ENCODE data around the gene IPPK.

DNA sequence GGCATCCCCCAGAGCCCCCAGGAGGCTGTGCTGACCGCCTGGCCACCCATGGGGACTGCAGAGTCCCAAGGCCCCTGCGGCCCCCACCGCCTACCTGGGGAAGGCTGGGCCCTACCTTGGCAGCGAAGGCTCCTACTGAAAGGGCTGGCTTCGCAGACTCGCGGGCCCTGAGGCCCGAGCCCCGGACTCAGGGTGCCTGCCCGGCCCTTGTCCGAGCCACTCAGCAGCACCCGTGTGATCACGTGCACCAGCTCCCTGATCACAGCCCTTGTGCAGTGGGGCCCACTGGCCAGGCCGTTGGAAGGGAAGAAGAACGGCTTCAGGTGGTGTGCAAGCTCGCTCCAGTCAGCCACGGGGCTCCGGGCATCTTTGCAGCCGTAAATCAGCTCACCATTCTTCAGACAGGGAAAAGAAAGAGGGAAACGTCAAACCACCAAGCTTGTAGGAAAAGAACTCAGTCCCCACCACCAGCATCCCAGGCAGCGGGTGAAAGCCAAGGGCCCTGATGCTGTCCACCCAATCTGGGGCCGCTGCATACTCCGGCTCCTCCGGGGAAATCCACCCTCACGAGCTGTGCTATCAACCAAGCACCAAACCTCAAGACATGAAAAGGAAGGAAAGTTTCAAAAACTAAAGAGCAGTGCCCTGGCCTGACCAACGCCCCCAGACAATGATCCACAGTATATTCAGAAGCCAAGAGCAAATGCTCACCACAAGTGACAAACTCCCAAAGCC lies 31.9 kb downstream of the IPPK start:
- TF ChIP-seq FOXK2 (IDR thresholded peaks at IDR 0.05) (no peak), ARNT (IDR thresholded peaks at IDR 0.05) (no peak), SP1 (IDR thresholded peaks at IDR 0.05) (no peak), NFRKB (IDR thresholded peaks at IDR 0.05) (no peak), ELF4 (IDR thresholded peaks at IDR 0.05) (no peak), SUZ12 (IDR thresholded peaks at IDR 0.05) (no peak), BHLHE40 (IDR thresholded peaks at IDR 0.05; ENCODE audit: borderline replicate concordance) (no peak), TARDBP (IDR thresholded peaks at IDR 0.05) (no peak), FOXM1 (IDR thresholded peaks at IDR 0.05; ENCODE audit: borderline replicate concordance) (no peak), HDGF (IDR thresholded peaks at IDR 0.05; ENCODE audit: borderline replicate concordance) (no peak), LEF1 (IDR thresholded peaks at IDR 0.05; ENCODE audit: borderline replicate concordance) (no peak), ZNF384 (IDR thresholded peaks at IDR 0.05) (no peak)

Data from HEK293T (cell line).